IMR-90 (cell line): ENCODE data around the gene TXNDC9. TPM values are rescaled to one million over a fixed set of nuclear protein-coding genes. Genes with fewer than 3 reads are reported as not detected.

Experiments used
- ATAC-seq: fragments of 200-7000 bp; cut with Tn5 transposase; 2 replicates; pipeline ENCODE4 v1.9.1; 2020; ENCODE audit warnings: low read depth, mild to moderate bottlenecking, moderate library complexity
- BruUV-seq: library from RNA; stranded (reverse); fragments of 400-500 nt; replicated peaks from 2 replicates; lab custom pipeline; 2021; lab: Mats Ljungman, UMichigan
- CTCF ChIA-PET: fragments of 300-600 bp; formaldehyde crosslinking; extraction: SDS; loops from one replicate; lab custom pipeline; 2021; ENCODE audit warnings: antibody characterized with exemption; lab: Yijun Ruan, JAX
- POLR2A ChIA-PET: fragments of 300-600 bp; sonication (Branson Sonifier 250); formaldehyde crosslinking; loops from one replicate; lab custom pipeline; 2022; ENCODE audit warnings: antibody characterized with exemption; ENCODE audit not compliant: unreplicated experiment; lab: Charles Lee
- DNase-seq: peaks from one replicate; pipeline ENCODE4 v3.0.0; 2013
- H2AFZ ChIP-seq: replicated peaks from 2 replicates; pipeline ENCODE3; 2013; ENCODE audit warnings: low read length, mild to moderate bottlenecking; ENCODE audit not compliant: poor library complexity
- H2AK5ac ChIP-seq: 2 replicates; pipeline ENCODE4 v1.6.1; 2013; ENCODE audit warnings: low read depth, low read length, inconsistent platforms
- H2AK9ac ChIP-seq: replicated peaks from 2 replicates; pipeline ENCODE3; 2013; ENCODE audit warnings: mild to moderate bottlenecking, low read depth, low read length, moderate library complexity; ENCODE audit not compliant: poor library complexity
- H2BK120ac ChIP-seq: 2 replicates; pipeline ENCODE4 v1.6.1; 2013; ENCODE audit warnings: low read depth, low read length, inconsistent platforms
- H2BK15ac ChIP-seq: 3 replicates; pipeline ENCODE4 v1.6.1; 2013; ENCODE audit warnings: low read depth, low read length, inconsistent platforms
- H2BK20ac ChIP-seq: 2 replicates; pipeline ENCODE4 v1.6.1; 2013; ENCODE audit warnings: low read depth, mild to moderate bottlenecking, inconsistent platforms, low read length, moderate library complexity
- H2BK5ac ChIP-seq: 2 replicates; pipeline ENCODE4 v1.6.1; 2013; ENCODE audit warnings: mild to moderate bottlenecking, low read depth, low read length, inconsistent platforms; ENCODE audit not compliant: poor library complexity, severe bottlenecking
- H3K14ac ChIP-seq: replicated peaks from 2 replicates; pipeline ENCODE4 v1.6.1; 2013; ENCODE audit warnings: low read depth, low read length, inconsistent platforms
- H3K18ac ChIP-seq: 2 replicates; pipeline ENCODE4 v1.6.1; 2013; ENCODE audit warnings: low read depth, low read length, control low read depth
- H3K23ac ChIP-seq: 2 replicates; pipeline ENCODE4 v1.6.1; 2013; ENCODE audit warnings: low read depth, low read length, inconsistent platforms
- H3K27ac ChIP-seq: 2 replicates; pipeline ENCODE4 v1.5.1; 2013; ENCODE audit warnings: mild to moderate bottlenecking, control low read depth, low read length; ENCODE audit not compliant: insufficient read depth
- H3K27me3 ChIP-seq: 2 replicates; pipeline ENCODE4 v1.6.1; 2013; ENCODE audit warnings: low read length; ENCODE audit not compliant: control insufficient read depth, insufficient read depth
- H3K36me3 ChIP-seq: 2 replicates; pipeline ENCODE4 v1.6.1; 2013; ENCODE audit warnings: low read length, mixed read lengths; ENCODE audit not compliant: control insufficient read depth, insufficient read depth
- H3K4ac ChIP-seq: 2 replicates; pipeline ENCODE4 v1.6.1; 2013; ENCODE audit warnings: low read depth, low read length, inconsistent platforms
- H3K4me1 ChIP-seq: 2 replicates; pipeline ENCODE4 v1.6.1; 2013; ENCODE audit warnings: low read length, mixed read lengths; ENCODE audit not compliant: control insufficient read depth, insufficient read depth
- H3K4me2 ChIP-seq: 2 replicates; pipeline ENCODE4 v1.6.1; 2013; ENCODE audit warnings: low read depth, mild to moderate bottlenecking, control low read depth, low read length, moderate library complexity
- H3K4me3 ChIP-seq: 2 replicates; pipeline ENCODE4 v1.5.1; 2013; ENCODE audit warnings: low read depth, mild to moderate bottlenecking, control low read depth, low read length, moderate library complexity; ENCODE audit not compliant: insufficient read depth
- H3K56ac ChIP-seq: 2 replicates; pipeline ENCODE4 v1.6.1; 2013; ENCODE audit warnings: low read length, inconsistent platforms; ENCODE audit not compliant: insufficient read depth; ENCODE audit errors: extremely low read depth
- H3K79me1 ChIP-seq, 2 experiments: 2 replicates each; pipeline ENCODE4 v1.6.1; 2013; ENCODE audit warnings: low read length in 2 of 2, inconsistent platforms in 1 of 2, low read depth in 1 of 2
- H3K9ac ChIP-seq: 2 replicates; pipeline ENCODE4 v1.6.1; 2013; ENCODE audit warnings: low read depth, low read length, control low read depth
- H3K9me1 ChIP-seq: 2 replicates; pipeline ENCODE4 v1.6.1; 2013; ENCODE audit warnings: low read length, inconsistent platforms; ENCODE audit not compliant: insufficient read depth
- H3K9me3 ChIP-seq: 2 replicates; pipeline ENCODE4 v1.6.1; 2013; ENCODE audit warnings: low read length; ENCODE audit not compliant: control insufficient read depth, insufficient read depth
- H4K20me1 ChIP-seq: 2 replicates; pipeline ENCODE4 v1.6.1; 2013; ENCODE audit warnings: low read length, inconsistent platforms; ENCODE audit not compliant: insufficient read depth
- H4K5ac ChIP-seq: 2 replicates; pipeline ENCODE4 v1.6.1; 2013; ENCODE audit warnings: mild to moderate bottlenecking, low read depth, low read length, control low read depth
- H4K8ac ChIP-seq, 2 experiments: 2 replicates each; pipeline ENCODE4 v1.6.1; 2013; ENCODE audit warnings: low read depth in 2 of 2, low read length in 2 of 2, control low read depth in 1 of 2, inconsistent platforms in 1 of 2
- H4K91ac ChIP-seq: 2 replicates; pipeline ENCODE4 v1.6.1; 2013; ENCODE audit warnings: low read depth, low read length, inconsistent platforms; ENCODE audit not compliant: insufficient read depth
- CEBPB ChIP-seq: IDR thresholded peaks from 2 replicates; pipeline ENCODE4 v1.6.1; 2012; ENCODE audit warnings: low read depth, low read length, improper control_type of control experiment
- ELK1 ChIP-seq: fragments of 150-350 bp; IDR thresholded peaks from 2 replicates; pipeline ENCODE4 v1.6.1; 2016; ENCODE audit warnings: low read depth, mild to moderate bottlenecking, low read length, moderate library complexity, borderline replicate concordance
- FOS ChIP-seq: fragments of 150-350 bp; IDR thresholded peaks from 2 replicates; pipeline ENCODE4 v1.6.1; 2016; ENCODE audit warnings: low read depth, low read length
- POLR2A ChIP-seq: IDR thresholded peaks from 2 replicates; pipeline ENCODE4 v1.6.1; 2012; ENCODE audit warnings: mild to moderate bottlenecking, low read depth, low read length
- RAD21 ChIP-seq: IDR thresholded peaks from 2 replicates; pipeline ENCODE4 v1.6.1; 2012; ENCODE audit warnings: low read length, improper control_type of control experiment
- WGBS, 2 experiments: methylation state at CpG; one replicate each; pipeline versions ENCODE4 v1.1.5 to v1.1.7; 2013; ENCODE audit warnings: missing lambda C conversion rate in 2 of 2; ENCODE audit not compliant: insufficient read length in 1 of 2; ENCODE audit errors: extremely low coverage in 2 of 2; 5-methylcytosine and 5-hydroxymethylcytosine counted together
- dilution Hi-C: fragments of 300-500 bp; cut with HindIII; formaldehyde crosslinking; loops from one replicate; pipeline ENCODE4 v1.14.3; 2018; ENCODE audit warnings: low sequenced_read_pairs; ENCODE audit not compliant: unreplicated experiment
- in situ Hi-C: fragments of 300-500 bp; cut with MboI; formaldehyde crosslinking; loops from 3 replicates; pipeline ENCODE4 v1.14.3; 2019; ENCODE audit warnings: low sequenced_read_pairs, inconsistent platforms, mixed read lengths
- intact Hi-C: fragments of 100-400 bp; cut with micrococcal nuclease; formaldehyde crosslinking; loops from 2 replicates; pipeline ENCODE4 v1.10.0; 2022
- polyA plus RNA-seq, 3 experiments: library from polyadenylated mRNA; depleted of rRNA; stranded (reverse); fragments of >200 nt; gene quantifications; 2 replicates each; pipeline ENCODE4 v1.2.3, GENCODE V29; 2012; ENCODE audit warnings: low replicate concordance in 1 of 3
- total RNA-seq: library from RNA; depleted of rRNA; stranded (reverse); fragments of >200 nt; gene quantifications from 2 replicates; pipeline ENCODE4 v1.2.3, GENCODE V29; 2012

TXNDC9 gene
- total and polyA plus RNA-seq, 2 of the 4 experiments (the other 2 are of a cell fraction): 33.9 to 55.4 TPM

- no peak overlapping the region for H3K56ac ChIP-seq
- TF ChIP-seq ELK1: no peak
- no peak for TF ChIP-seq FOS
- no peak for TF ChIP-seq RAD21
- no peak for TF ChIP-seq CEBPB
- TF ChIP-seq POLR2A: no peak
- 0 out of 2 replicates have a peak, but pooled peaks have one; percentile 21 for ATAC-seq
- no peak overlapping the region for H3K4ac ChIP-seq
- in situ Hi-C loops: no loop called here
- H3K9me1 ChIP-seq: no peaks in the 10 kb centered on the region
- no peak overlapping the region for H2BK120ac ChIP-seq
- H3K9ac ChIP-seq: no peak overlapping the region
- H3K4me3 ChIP-seq: no peak overlapping the region
- no peak overlapping the region for H2AK9ac ChIP-seq
- no peaks in the 10 kb centered on the region for H4K20me1 ChIP-seq
- intact Hi-C loops: no loop called here
- no peak overlapping the region for H3K18ac ChIP-seq
- no peaks in the 10 kb centered on the region for H3K9me3 ChIP-seq
- BruUV-seq: no TSS peak
- no peaks in the 10 kb centered on the region for H3K4me1 ChIP-seq
- H2BK5ac ChIP-seq: no peak overlapping the region
- H3K4me2 ChIP-seq: no peak overlapping the region
- H3K27me3 ChIP-seq: no peaks in the 10 kb centered on the region
- 40% methylated on average over 1 of the region's 2 CpGs; no CpG with 5 or more reads in 1 of the 2 experiments for WGBS, 2 experiments
- H3K27ac ChIP-seq: no peak overlapping the region
- H4K5ac ChIP-seq: no peak overlapping the region
- H2BK15ac ChIP-seq: no peak overlapping the region
- no peak overlapping the region for H4K91ac ChIP-seq
- no peak overlapping the region for H2AFZ ChIP-seq
- no peak overlapping the region for H3K23ac ChIP-seq
- H3K14ac ChIP-seq: no peak overlapping the region
- H3K36me3 ChIP-seq: no peaks in the 10 kb centered on the region
- no peak overlapping the region for H2AK5ac ChIP-seq
- no peak overlapping the region for H4K8ac ChIP-seq
- H3K79me1 ChIP-seq: no peaks in the 10 kb centered on the region
- peak; percentile 4 for DNase-seq
- dilution Hi-C loops: no loop called here
- POLR2A ChIA-PET: no interaction called here
- CTCF ChIA-PET: no interaction called here
- H2BK20ac ChIP-seq: no peak overlapping the region
These were observed 38.1 kb downstream of the TXNDC9 start for GRCh38 chr2:99297994-99298393.
